SU-DHL-6 (cell line): ENCODE data around the gene IRF1.

Source experiments
- H2AFZ ChIP-seq: fragments of 200-600 bp; sonication (generic); 2 replicates; pipeline ENCODE4 v1.6.1; 2014; ENCODE audit warnings: low read depth, mild to moderate bottlenecking, moderate library complexity, mixed read lengths, antibody characterized with exemption, low read length; ENCODE audit not compliant: severe bottlenecking
- H3F3A ChIP-seq: fragments of 200-600 bp; shearing (Covaris generic); 2 replicates; pipeline ENCODE4 v1.6.0; 2016; ENCODE audit warnings: antibody characterized with exemption, mild to moderate bottlenecking; ENCODE audit not compliant: insufficient read depth
- H3K27ac ChIP-seq: fragments of 200-600 bp; sonication (generic); 2 replicates; pipeline ENCODE4 v1.5.1; 2016; ENCODE audit warnings: low read depth, mild to moderate bottlenecking, low read length, moderate library complexity, mixed read lengths
- H3K27me3 ChIP-seq: fragments of 200-600 bp; sonication (generic), shearing (Covaris generic); 2 replicates; pipeline ENCODE4 v1.6.0; 2014; ENCODE audit warnings: mild to moderate bottlenecking, low read length
- H3K36me3 ChIP-seq: fragments of 200-600 bp; sonication (generic); 2 replicates; pipeline ENCODE4 v1.6.1; 2014; ENCODE audit warnings: mild to moderate bottlenecking, low read length, mixed read lengths
- H3K4me2 ChIP-seq: fragments of 300-600, 200-600 bp; shearing (Covaris generic), sonication (generic); 2 replicates; pipeline ENCODE4 v1.6.0; 2014; ENCODE audit warnings: low read length, low read depth, mild to moderate bottlenecking; ENCODE audit not compliant: poor library complexity, severe bottlenecking
- H3K4me3 ChIP-seq: fragments of 200-600 bp; sonication (generic); 2 replicates; pipeline ENCODE4 v1.5.1; 2014; ENCODE audit warnings: antibody characterized with exemption, low read length, mild to moderate bottlenecking, mixed read lengths; ENCODE audit not compliant: insufficient read depth, poor library complexity, severe bottlenecking
- H3K79me2 ChIP-seq: fragments of 200-600 bp; sonication (generic); 2 replicates; pipeline ENCODE4 v1.6.1; 2014; ENCODE audit warnings: mild to moderate bottlenecking, low read length, moderate library complexity; ENCODE audit not compliant: insufficient read depth
- H3K9ac ChIP-seq: fragments of 200-600 bp; sonication (generic); 2 replicates; pipeline ENCODE4 v1.7.0; 2014; ENCODE audit warnings: mild to moderate bottlenecking, low read length
- H3K9me2 ChIP-seq: fragments of 200-600 bp; sonication (generic); replicated peaks from 2 replicates; pipeline ENCODE4 v1.6.1; 2014; ENCODE audit warnings: low read length; ENCODE audit not compliant: insufficient read depth
- H3K9me3 ChIP-seq: fragments of 200-600 bp; sonication (generic); 2 replicates; pipeline ENCODE4 v1.6.1; 2014; ENCODE audit warnings: low read length, mixed read lengths; ENCODE audit not compliant: insufficient read depth
- H4K20me1 ChIP-seq: fragments of 200-600 bp; sonication (generic); 2 replicates; pipeline ENCODE4 v1.6.1; 2014; ENCODE audit warnings: low read depth, mild to moderate bottlenecking, antibody characterized with exemption, low read length, moderate library complexity, mixed read lengths
- CTCF ChIP-seq: fragments of 200-600 bp; sonication (generic); IDR thresholded peaks from one replicate; pipeline ENCODE4 v1.5.1; 2017; ENCODE audit warnings: antibody characterized with exemption, mild to moderate bottlenecking, low read length, moderate library complexity; ENCODE audit not compliant: insufficient read depth, poor library complexity, severe bottlenecking
- EZH2phosphoT487 ChIP-seq: fragments of 200-600 bp; sonication (generic), shearing (Covaris generic); conservative IDR thresholded peaks from 2 replicates; pipeline ENCODE4 v1.6.1; 2018; ENCODE audit warnings: mild to moderate bottlenecking, antibody characterized with exemption, low read length, moderate library complexity, mixed read lengths

Gene IRF1

GRCh38 chr5:132457371-132458225 lies 33.0 kb downstream of the IRF1 start:
- Histone ChIP-seq H4K20me1 (no peaks in the 10 kb centered on the region), H2AFZ (no peak overlapping the region), H3K4me3 (no peak overlapping the region), H3K9ac (no peak overlapping the region), H3K79me2 (no peaks in the 10 kb centered on the region), H3K36me3 (no peaks in the 10 kb centered on the region), H3F3A (no peaks in the 10 kb centered on the region), H3K9me2 (no peaks in the 10 kb centered on the region), H3K27me3 (no peaks in the 10 kb centered on the region), H3K9me3 (no peaks in the 10 kb centered on the region), H3K27ac (no peak overlapping the region), H3K4me2 (no peak overlapping the region)
- TF ChIP-seq CTCF, result no peak

- Histone ChIP-seq H3K36me3 (no peaks in the 10 kb centered on the region), H3K9me2 (no peaks in the 10 kb centered on the region), H3K27me3 (no peaks in the 10 kb centered on the region), H3F3A (no peaks in the 10 kb centered on the region), H3K4me2 (no peak overlapping the region), H3K9ac (no peak overlapping the region), H3K4me3 (no peak overlapping the region), H3K27ac (no peak overlapping the region), H3K9me3 (no peaks in the 10 kb centered on the region), H4K20me1 (no peaks in the 10 kb centered on the region), H3K79me2 (no peaks in the 10 kb centered on the region), H2AFZ (no peak overlapping the region)
- no peak for TF ChIP-seq CTCF
- TF ChIP-seq EZH2phosphoT487, result no peak
Observed at GRCh38 chr5:132456987-132457361, 33.6 kb downstream of the IRF1 start.

- no peaks in the 10 kb centered on the region for H3K9me2 ChIP-seq
- no peaks in the 10 kb centered on the region for H3K27me3 ChIP-seq
- no peak overlapping the region for H2AFZ ChIP-seq
- H3K4me2 ChIP-seq, result no peak overlapping the region
- no peak overlapping the region for H3K4me3 ChIP-seq
- no peak overlapping the region for H3K27ac ChIP-seq
- H3K9me3 ChIP-seq, result no peaks in the 10 kb centered on the region
- no peaks in the 10 kb centered on the region for H3F3A ChIP-seq
- no peak overlapping the region for H3K9ac ChIP-seq
- H4K20me1 ChIP-seq, result no peaks in the 10 kb centered on the region
- no peaks in the 10 kb centered on the region for H3K36me3 ChIP-seq
- no peaks in the 10 kb centered on the region for H3K79me2 ChIP-seq
- TF ChIP-seq CTCF, result no peak
- TF ChIP-seq EZH2phosphoT487, result no peak
Observed at GRCh38 chr5:132456296-132456986, 34.1 kb downstream of the IRF1 start.
